K562 (cell line): ENCODE results near the gene STK11. TPM values are rescaled to one million over a fixed set of nuclear protein-coding genes. Genes with fewer than 3 reads are reported as not detected.
A peak's percentile ranks its signal among the peaks of the same experiment; 100 is the strongest.

Experiments
- ATF1 ChIP-seq, 2 experiments: fragments of 450-650 bp in 1 of 2; IDR thresholded peaks; 2 replicates each; pipeline ENCODE4 v1.6.1; 2016; ENCODE audit warnings: missing compliant biosample characterization in 1 of 2, missing genetic modification characterization in 1 of 2
- CHD1 ChIP-seq: fragments of 200-600 bp; sonication (generic); IDR thresholded peaks from one replicate; pipeline ENCODE4 v1.6.1; 2012; ENCODE audit warnings: mild to moderate bottlenecking, moderate library complexity, low read length, inconsistent platforms
- GATAD2B ChIP-seq: fragments of 450-650 bp; IDR thresholded peaks from 2 replicates; pipeline ENCODE4 v1.6.1; 2017; ENCODE audit warnings: mild to moderate bottlenecking, borderline replicate concordance
- HLTF ChIP-seq: fragments of 450-650 bp; IDR thresholded peaks from 2 replicates; pipeline ENCODE4 v1.6.1; 2016
- MCM5 ChIP-seq: fragments of 450-650 bp; IDR thresholded peaks from 2 replicates; pipeline ENCODE4 v1.6.1; 2016; ENCODE audit warnings: low read depth
- NONO ChIP-seq, 2 experiments: fragments of 200-400 bp in 1 of 2; fragments of 450-650 bp in 1 of 2; formaldehyde crosslinking in 1 of 2; IDR thresholded peaks; 2 replicates each; pipeline ENCODE4 v1.6.1; 2017; ENCODE audit warnings: low read depth in 2 of 2, mild to moderate bottlenecking in 2 of 2, moderate library complexity in 2 of 2, low read length in 1 of 2
- TAF15 ChIP-seq: fragments of 200-400 bp; formaldehyde crosslinking; IDR thresholded peaks from 2 replicates; pipeline ENCODE4 v1.6.1; 2017; ENCODE audit warnings: mild to moderate bottlenecking, low read depth, low read length, moderate library complexity
- TCF3 ChIP-seq: sonication (generic); formaldehyde crosslinking; IDR thresholded peaks from 2 replicates; pipeline ENCODE4 v1.4.0; 2020; ENCODE audit warnings: mild to moderate bottlenecking, missing genetic modification reagents
- TCFL5 ChIP-seq: fragments of 250-450 bp; sonication (Bioruptor Pico); conservative IDR thresholded peaks from 2 replicates; pipeline ENCODE4 v1.6.1; 2021; ENCODE audit warnings: mild to moderate bottlenecking, moderate library complexity, matching md5 sums
- XRCC4 ChIP-seq: IDR thresholded peaks from one replicate; pipeline ENCODE4 v1.6.1; 2011; ENCODE audit not compliant: insufficient read depth, insufficient read length; ENCODE audit errors: extremely low read depth
- ZNF212 ChIP-seq: fragments of 450-650 bp; formaldehyde crosslinking; IDR thresholded peaks from 2 replicates; pipeline ENCODE4 v1.4.0; 2020; ENCODE audit warnings: mild to moderate bottlenecking
- ZNF551 ChIP-seq: fragments of 250-450 bp; sonication (Bioruptor Pico); IDR thresholded peaks from 2 replicates; pipeline ENCODE4 v1.5.0; 2021; ENCODE audit warnings: mild to moderate bottlenecking, moderate library complexity
- polyA plus RNA-seq, 8 experiments: library from polyadenylated mRNA; depleted of rRNA in 4 of 8; stranded (reverse) in 5 of 8; unstranded in 3 of 8; fragments of >200 nt; fragmentation: Nextera tagmentation in 2 of 8; fragmentation: Illumina TruSeq in 1 of 8; extraction: Ambion mirVana in 2 of 8; extraction: Trizol in 1 of 8; gene quantifications; 2 replicates each; pipeline versions ENCODE4 v1.2.1 to v1.2.3, GENCODE V29; 2011 to 2014; ENCODE audit warnings: inconsistent platforms in 1 of 8, missing spikeins in 1 of 8
- total RNA-seq, 7 experiments: library from RNA; depleted of rRNA in 6 of 7; stranded (reverse); fragments of >200 nt in 6 of 7; fragmentation: Illumina TruSeq in 2 of 7; extraction: Trizol in 2 of 7; gene quantifications; 2 replicates each; pipeline versions ENCODE4 v1.2.1 to v1.2.3, GENCODE V29; 2011 to 2021; ENCODE audit warnings: low replicate concordance in 1 of 7
- TF ChIP-seq, protein P1 (sequence below), 3 experiments: fragments of 200-800 bp in 1 of 3; sonication (Bioruptor generic) in 1 of 3; sonication (generic) in 1 of 3; formaldehyde crosslinking in 1 of 3; IDR thresholded peaks; 2 replicates each; pipeline versions ENCODE4 v1.6.1 to v1.8.0; 2016 to 2022; ENCODE audit warnings: mild to moderate bottlenecking in 2 of 3, missing compliant biosample characterization in 2 of 3, missing genetic modification characterization in 2 of 3, missing genetic modification reagents in 1 of 3
- TF ChIP-seq, protein P2 (sequence below): fragments of 250-450 bp; sonication (Bioruptor Pico); IDR thresholded peaks from 2 replicates; pipeline ENCODE4 v1.5.0; 2022; ENCODE audit warnings: mild to moderate bottlenecking
- TF ChIP-seq, protein P3 (sequence below): fragments of 250-450 bp; sonication (Bioruptor Pico); IDR thresholded peaks from 2 replicates; pipeline ENCODE4 v1.4.0; 2020; ENCODE audit warnings: mild to moderate bottlenecking, moderate library complexity, borderline replicate concordance
- TF ChIP-seq, protein P4 (sequence below): fragments of 450-650 bp; formaldehyde crosslinking; IDR thresholded peaks from 2 replicates; pipeline ENCODE4 v1.4.0; 2020; ENCODE audit warnings: mild to moderate bottlenecking, mixed read lengths
- TF ChIP-seq, protein P5 (sequence below): sonication (generic); formaldehyde crosslinking; IDR thresholded peaks from 2 replicates; pipeline ENCODE4 v1.8.1; 2022; ENCODE audit warnings: missing genetic modification reagents

Gene STK11
- total and polyA plus RNA-seq, 9 of the 15 experiments (the other 6 are each of a cell fraction or from before 2014, with no cell fraction given) = 0.15 to 96.5 (median 31.7) TPM

DNA sequence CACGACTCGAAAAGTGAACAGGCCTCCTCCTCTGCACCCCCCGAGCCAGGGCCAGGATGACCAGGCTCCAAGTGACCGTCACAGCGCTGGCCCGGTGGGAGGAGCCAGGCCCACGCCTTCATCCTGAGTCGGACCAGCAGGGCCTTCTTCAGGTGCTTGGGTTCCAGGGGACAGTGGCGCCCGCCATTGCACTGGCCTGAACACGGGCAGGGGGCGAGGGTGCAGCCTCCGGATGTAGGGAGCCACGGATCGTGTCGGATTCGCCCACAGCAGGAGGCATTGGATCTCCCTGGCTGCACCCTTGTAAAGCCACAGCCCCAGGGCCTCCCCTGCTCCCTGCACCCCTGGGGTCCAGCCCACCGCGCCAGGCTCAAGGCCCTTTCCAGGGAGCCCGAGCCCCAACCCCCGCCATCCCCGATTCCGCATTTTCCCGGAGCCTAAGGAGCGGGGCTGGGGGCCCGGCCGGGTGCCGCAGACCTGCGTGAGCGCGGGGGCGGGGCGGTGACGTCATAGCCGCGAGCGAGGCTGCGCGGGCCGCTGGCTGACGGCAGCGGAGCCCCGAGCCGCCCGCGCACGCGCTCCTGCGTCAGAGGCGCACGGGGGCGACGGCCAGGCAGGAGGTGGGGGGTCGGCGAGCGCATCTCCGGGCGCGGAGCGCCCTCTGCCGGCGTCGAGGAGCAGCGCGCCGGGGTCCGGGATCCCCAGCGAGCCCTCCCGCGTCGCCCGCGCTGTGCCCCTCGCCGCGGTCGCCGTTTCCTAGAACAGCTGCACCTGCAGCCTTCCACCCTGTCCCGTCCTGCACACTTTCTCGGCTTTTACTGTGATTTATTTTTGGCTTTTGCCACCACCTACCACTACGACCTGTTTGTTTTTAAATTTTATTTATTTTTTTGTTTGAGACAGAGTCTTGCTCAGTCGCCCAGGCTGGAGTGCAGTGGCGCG is 34.5 kb downstream of the STK11 start (continued):
- TF ChIP-seq, protein P1, sequence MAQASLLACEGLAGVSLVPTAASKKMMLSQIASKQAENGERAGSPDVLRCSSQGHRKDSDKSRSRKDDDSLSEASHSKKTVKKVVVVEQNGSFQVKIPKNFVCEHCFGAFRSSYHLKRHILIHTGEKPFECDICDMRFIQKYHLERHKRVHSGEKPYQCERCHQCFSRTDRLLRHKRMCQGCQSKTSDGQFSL (CRISPR knock-in tag; IDR thresholded peaks at IDR 0.05) = peak; percentile 93
- TF ChIP-seq, protein P1 (tag; IDR thresholded peaks at IDR 0.05) = peak in 1 of 2 experiments; percentile 61; a peak in 1 of 4 replicates
- TF ChIP-seq NONO (IDR thresholded peaks at IDR 0.05; ENCODE audit: low read depth in 2 of 2, low read length in 1 of 2) = peak in 1 of 2 experiments; percentile 95; a peak in 2 of 4 replicates
- no peak for TF ChIP-seq TCFL5
- no peak for TF ChIP-seq ZNF551 (CRISPR knock-in tag)
- no peak for TF ChIP-seq ZNF212 (CRISPR knock-in tag)
- TF ChIP-seq, protein P2, sequence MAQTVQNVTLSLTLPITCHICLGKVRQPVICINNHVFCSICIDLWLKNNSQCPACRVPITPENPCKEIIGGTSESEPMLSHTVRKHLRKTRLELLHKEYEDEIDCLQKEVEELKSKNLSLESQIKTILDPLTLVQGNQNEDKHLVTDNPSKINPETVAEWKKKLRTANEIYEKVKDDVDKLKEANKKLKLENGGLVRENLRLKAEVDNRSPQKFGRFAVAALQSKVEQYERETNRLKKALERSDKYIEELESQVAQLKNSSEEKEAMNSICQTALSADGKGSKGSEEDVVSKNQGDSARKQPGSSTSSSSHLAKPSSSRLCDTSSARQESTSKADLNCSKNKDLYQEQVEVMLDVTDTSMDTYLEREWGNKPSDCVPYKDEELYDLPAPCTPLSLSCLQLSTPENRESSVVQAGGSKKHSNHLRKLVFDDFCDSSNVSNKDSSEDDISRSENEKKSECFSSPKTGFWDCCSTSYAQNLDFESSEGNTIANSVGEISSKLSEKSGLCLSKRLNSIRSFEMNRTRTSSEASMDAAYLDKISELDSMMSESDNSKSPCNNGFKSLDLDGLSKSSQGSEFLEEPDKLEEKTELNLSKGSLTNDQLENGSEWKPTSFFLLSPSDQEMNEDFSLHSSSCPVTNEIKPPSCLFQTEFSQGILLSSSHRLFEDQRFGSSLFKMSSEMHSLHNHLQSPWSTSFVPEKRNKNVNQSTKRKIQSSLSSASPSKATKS (CRISPR knock-in tag) = no peak
- TF ChIP-seq, protein P3, sequence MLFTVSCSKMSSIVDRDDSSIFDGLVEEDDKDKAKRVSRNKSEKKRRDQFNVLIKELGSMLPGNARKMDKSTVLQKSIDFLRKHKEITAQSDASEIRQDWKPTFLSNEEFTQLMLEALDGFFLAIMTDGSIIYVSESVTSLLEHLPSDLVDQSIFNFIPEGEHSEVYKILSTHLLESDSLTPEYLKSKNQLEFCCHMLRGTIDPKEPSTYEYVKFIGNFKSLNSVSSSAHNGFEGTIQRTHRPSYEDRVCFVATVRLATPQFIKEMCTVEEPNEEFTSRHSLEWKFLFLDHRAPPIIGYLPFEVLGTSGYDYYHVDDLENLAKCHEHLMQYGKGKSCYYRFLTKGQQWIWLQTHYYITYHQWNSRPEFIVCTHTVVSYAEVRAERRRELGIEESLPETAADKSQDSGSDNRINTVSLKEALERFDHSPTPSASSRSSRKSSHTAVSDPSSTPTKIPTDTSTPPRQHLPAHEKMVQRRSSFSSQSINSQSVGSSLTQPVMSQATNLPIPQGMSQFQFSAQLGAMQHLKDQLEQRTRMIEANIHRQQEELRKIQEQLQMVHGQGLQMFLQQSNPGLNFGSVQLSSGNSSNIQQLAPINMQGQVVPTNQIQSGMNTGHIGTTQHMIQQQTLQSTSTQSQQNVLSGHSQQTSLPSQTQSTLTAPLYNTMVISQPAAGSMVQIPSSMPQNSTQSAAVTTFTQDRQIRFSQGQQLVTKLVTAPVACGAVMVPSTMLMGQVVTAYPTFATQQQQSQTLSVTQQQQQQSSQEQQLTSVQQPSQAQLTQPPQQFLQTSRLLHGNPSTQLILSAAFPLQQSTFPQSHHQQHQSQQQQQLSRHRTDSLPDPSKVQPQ = no peak
- TF ChIP-seq MCM5 = no peak
- no peak for TF ChIP-seq TAF15
- TF ChIP-seq HLTF = no peak
- TF ChIP-seq XRCC4 = no peak
- peak; percentile 99 for TF ChIP-seq GATAD2B
- TF ChIP-seq ATF1 (CRISPR knock-in tag; IDR thresholded peaks at IDR 0.05) = peak; percentile 64
- TF ChIP-seq ATF1 (tag; IDR thresholded peaks at IDR 0.05) = peak; percentile 98
- TF ChIP-seq, protein P4, sequence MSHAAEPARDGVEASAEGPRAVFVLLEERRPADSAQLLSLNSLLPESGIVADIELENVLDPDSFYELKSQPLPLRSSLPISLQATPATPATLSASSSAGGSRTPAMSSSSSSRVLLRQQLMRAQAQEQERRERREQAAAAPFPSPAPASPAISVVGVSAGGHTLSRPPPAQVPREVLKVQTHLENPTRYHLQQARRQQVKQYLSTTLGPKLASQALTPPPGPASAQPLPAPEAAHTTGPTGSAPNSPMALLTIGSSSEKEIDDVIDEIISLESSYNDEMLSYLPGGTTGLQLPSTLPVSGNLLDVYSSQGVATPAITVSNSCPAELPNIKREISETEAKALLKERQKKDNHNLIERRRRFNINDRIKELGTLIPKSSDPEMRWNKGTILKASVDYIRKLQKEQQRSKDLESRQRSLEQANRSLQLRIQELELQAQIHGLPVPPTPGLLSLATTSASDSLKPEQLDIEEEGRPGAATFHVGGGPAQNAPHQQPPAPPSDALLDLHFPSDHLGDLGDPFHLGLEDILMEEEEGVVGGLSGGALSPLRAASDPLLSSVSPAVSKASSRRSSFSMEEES (CRISPR knock-in tag) = no peak
- TF ChIP-seq CHD1 = no peak
- TF ChIP-seq, protein P5, sequence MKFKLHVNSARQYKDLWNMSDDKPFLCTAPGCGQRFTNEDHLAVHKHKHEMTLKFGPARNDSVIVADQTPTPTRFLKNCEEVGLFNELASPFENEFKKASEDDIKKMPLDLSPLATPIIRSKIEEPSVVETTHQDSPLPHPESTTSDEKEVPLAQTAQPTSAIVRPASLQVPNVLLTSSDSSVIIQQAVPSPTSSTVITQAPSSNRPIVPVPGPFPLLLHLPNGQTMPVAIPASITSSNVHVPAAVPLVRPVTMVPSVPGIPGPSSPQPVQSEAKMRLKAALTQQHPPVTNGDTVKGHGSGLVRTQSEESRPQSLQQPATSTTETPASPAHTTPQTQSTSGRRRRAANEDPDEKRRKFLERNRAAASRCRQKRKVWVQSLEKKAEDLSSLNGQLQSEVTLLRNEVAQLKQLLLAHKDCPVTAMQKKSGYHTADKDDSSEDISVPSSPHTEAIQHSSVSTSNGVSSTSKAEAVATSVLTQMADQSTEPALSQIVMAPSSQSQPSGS (CRISPR knock-in tag) = peak; percentile 85
- no peak for TF ChIP-seq TCF3 (CRISPR knock-in tag)
